Keratinocyte (primary cell): ENCODE measurements around the gene IFRD2.

Source experiments
- EZH2 ChIP-seq: IDR thresholded peaks from one replicate; pipeline ENCODE4 v1.6.1; 2012; ENCODE audit warnings: inconsistent platforms, mild to moderate bottlenecking, low read length, moderate library complexity
- TF ChIP-seq, protein P1 (sequence below), 3 experiments: IDR thresholded peaks in 1 of 3; conservative IDR thresholded peaks in 1 of 3; optimal IDR thresholded peaks in 1 of 3; 2 replicates in 2 of 3; 3 replicates in 1 of 3; pipeline versions ENCODE3 to v1.5.1; 2011; ENCODE audit warnings: low read length in 3 of 3, mild to moderate bottlenecking in 3 of 3, moderate library complexity in 2 of 3, control low read depth in 1 of 3, inconsistent platforms in 1 of 3; ENCODE audit not compliant: insufficient read depth in 2 of 3; ENCODE audit errors: extremely low read depth in 1 of 3

DNA sequence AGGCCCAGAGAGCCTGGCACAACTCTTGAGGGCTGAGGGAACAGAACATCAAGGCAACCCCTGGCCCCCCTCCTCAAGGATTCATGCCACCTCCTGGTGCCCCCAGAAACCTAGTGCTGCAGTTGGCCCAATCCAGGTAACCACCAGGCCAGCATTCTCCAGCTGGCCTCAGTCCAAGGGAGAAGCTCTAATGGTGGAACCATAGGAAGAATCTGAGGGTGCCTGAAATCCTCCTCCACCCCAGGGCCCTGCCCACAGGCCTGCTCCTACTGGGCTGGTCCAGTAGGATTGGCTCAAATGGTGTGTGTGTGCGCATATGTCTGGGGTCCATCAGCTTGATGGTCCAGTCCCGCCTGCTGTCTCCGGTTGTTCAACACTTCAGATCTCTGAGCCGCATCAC, 22.6 kb upstream of the IFRD2 start:
- TF ChIP-seq, protein P1, sequence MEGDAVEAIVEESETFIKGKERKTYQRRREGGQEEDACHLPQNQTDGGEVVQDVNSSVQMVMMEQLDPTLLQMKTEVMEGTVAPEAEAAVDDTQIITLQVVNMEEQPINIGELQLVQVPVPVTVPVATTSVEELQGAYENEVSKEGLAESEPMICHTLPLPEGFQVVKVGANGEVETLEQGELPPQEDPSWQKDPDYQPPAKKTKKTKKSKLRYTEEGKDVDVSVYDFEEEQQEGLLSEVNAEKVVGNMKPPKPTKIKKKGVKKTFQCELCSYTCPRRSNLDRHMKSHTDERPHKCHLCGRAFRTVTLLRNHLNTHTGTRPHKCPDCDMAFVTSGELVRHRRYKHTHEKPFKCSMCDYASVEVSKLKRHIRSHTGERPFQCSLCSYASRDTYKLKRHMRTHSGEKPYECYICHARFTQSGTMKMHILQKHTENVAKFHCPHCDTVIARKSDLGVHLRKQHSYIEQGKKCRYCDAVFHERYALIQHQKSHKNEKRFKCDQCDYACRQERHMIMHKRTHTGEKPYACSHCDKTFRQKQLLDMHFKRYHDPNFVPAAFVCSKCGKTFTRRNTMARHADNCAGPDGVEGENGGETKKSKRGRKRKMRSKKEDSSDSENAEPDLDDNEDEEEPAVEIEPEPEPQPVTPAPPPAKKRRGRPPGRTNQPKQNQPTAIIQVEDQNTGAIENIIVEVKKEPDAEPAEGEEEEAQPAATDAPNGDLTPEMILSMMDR (optimal IDR thresholded peaks at IDR 0.05 in 1 of 3, IDR thresholded peaks at IDR 0.05 in 1 of 3, conservative IDR thresholded peaks at IDR 0.05 in 1 of 3; ENCODE audit: extremely low read depth in 1 of 3, insufficient read depth in 2 of 3, low read length in 3 of 3) = no peak
- TF ChIP-seq EZH2 = no peak
